Osteocyte (in vitro differentiated cells): ENCODE measurements around the gene ERMARD. TPM values are rescaled to one million over a fixed set of nuclear protein-coding genes. Genes with fewer than 3 reads are reported as not detected.
"Not testable (repeated sequence)": the region's sequence is repeated elsewhere in the genome, so short reads cannot be mapped to it uniquely, and the experiment has no call there.

Source experiments
- DNase-seq: peaks from one replicate; pipeline ENCODE4 v3.0.0; 2021; ENCODE audit warnings: mixed read lengths; ENCODE audit not compliant: unreplicated experiment; ENCODE audit errors: extremely low spot score
- H3K27ac Mint-ChIP-seq: one replicate; pipeline ENCODE4 v1.8.0; 2021; ENCODE audit warnings: mild to moderate bottlenecking, mixed read lengths; ENCODE audit not compliant: unreplicated experiment
- H3K27me3 Mint-ChIP-seq: one replicate; pipeline ENCODE4 v1.8.0; 2021; ENCODE audit warnings: mixed read lengths; ENCODE audit not compliant: unreplicated experiment
- H3K36me3 Mint-ChIP-seq: one replicate; pipeline ENCODE4 v1.8.0; 2021; ENCODE audit warnings: mixed read lengths; ENCODE audit not compliant: unreplicated experiment
- H3K4me1 Mint-ChIP-seq: one replicate; pipeline ENCODE4 v1.8.0; 2021; ENCODE audit warnings: mixed read lengths; ENCODE audit not compliant: unreplicated experiment
- H3K4me3 Mint-ChIP-seq: one replicate; pipeline ENCODE4 v1.8.0; 2021; ENCODE audit warnings: mild to moderate bottlenecking, moderate library complexity, mixed read lengths; ENCODE audit not compliant: unreplicated experiment
- H3K9me3 Mint-ChIP-seq: one replicate; pipeline ENCODE4 v1.8.0; 2021; ENCODE audit warnings: mixed read lengths; ENCODE audit not compliant: unreplicated experiment
- total RNA-seq: library from RNA; stranded (reverse); gene quantifications from 2 replicates; pipeline ENCODE4 v1.2.1, GENCODE V29; 2021
- TF ChIP-seq, protein P1 (sequence below): fragments of 200-600 bp; sonication (generic); IDR thresholded peaks from 2 replicates; pipeline ENCODE4 v1.5.0; 2021; ENCODE audit warnings: antibody characterized with exemption, mild to moderate bottlenecking, moderate library complexity

ERMARD gene
- total RNA-seq, 1 donor from 2014 or later, result 34.6 TPM

DNA sequence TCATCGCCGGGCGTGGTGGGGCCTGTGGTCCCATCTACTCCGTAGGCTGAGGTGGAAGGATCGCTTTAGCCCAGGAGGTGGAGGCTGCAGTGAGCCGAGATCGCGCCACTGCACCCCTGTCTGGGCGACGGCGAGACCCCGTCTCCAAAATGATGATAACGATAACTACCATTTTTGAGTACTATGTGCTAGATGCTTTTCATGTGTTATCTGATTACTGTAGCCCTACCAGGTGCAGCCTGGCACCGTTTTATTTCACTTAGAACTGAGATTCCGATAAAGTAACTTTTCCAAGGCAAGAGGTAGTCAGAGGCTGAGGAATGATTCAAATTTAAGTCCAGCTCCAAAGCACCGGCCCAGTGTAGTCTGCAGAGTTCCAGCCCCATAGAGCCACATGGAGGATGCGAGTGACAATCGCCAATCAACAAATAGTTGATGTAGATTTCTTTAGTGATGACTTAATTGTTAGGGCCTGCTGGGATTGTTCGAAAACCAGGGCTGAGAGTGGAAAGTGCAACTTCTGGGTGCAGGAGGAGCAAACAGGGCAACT, 727 bp downstream of the ERMARD start:
- H3K4me3 Mint-ChIP-seq, result peak overlapping the region; percentile 99
- peak overlapping the region; percentile 94 for H3K27ac Mint-ChIP-seq
- peaks cover 6% of the 10 kb centered on the region for H3K36me3 Mint-ChIP-seq
- no peak for DNase-seq
- TF ChIP-seq, protein P1, sequence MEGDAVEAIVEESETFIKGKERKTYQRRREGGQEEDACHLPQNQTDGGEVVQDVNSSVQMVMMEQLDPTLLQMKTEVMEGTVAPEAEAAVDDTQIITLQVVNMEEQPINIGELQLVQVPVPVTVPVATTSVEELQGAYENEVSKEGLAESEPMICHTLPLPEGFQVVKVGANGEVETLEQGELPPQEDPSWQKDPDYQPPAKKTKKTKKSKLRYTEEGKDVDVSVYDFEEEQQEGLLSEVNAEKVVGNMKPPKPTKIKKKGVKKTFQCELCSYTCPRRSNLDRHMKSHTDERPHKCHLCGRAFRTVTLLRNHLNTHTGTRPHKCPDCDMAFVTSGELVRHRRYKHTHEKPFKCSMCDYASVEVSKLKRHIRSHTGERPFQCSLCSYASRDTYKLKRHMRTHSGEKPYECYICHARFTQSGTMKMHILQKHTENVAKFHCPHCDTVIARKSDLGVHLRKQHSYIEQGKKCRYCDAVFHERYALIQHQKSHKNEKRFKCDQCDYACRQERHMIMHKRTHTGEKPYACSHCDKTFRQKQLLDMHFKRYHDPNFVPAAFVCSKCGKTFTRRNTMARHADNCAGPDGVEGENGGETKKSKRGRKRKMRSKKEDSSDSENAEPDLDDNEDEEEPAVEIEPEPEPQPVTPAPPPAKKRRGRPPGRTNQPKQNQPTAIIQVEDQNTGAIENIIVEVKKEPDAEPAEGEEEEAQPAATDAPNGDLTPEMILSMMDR, result no peak
- H3K9me3 Mint-ChIP-seq, result peaks cover 4% of the 10 kb centered on the region
- H3K4me1 Mint-ChIP-seq, result peaks cover 31% of the 10 kb centered on the region
- no peaks in the 10 kb centered on the region for H3K27me3 Mint-ChIP-seq

DNA sequence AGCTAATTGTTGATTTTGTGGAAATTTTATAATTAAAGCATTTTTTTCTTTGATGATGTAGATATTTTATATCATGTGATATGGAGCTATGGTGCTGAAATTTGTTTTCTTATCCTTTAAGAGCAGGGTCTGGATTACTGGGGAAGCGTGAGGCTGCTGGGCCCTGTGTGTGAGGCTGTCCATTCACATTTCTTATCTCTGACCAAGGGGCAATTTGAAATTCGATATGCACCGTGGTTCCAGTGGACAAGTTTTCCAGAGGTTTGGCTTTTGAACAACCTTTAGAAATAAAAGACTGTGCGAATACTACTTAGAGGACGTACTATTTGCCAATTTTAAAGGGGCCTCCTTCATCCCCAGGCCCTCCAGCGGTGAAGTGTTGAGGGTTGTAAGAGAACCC, 3.7 kb downstream of the ERMARD start:
- Mint-ChIP-seq H3K4me3 (no peak overlapping the region), H3K36me3 (peaks cover 30% of the 10 kb centered on the region), H3K4me1 (peaks cover 27% of the 10 kb centered on the region), H3K27me3 (no peaks in the 10 kb centered on the region), H3K27ac (no peak overlapping the region), H3K9me3 (no peaks in the 10 kb centered on the region)
- TF ChIP-seq, protein P1, result no peak
- no peak for DNase-seq

DNA sequence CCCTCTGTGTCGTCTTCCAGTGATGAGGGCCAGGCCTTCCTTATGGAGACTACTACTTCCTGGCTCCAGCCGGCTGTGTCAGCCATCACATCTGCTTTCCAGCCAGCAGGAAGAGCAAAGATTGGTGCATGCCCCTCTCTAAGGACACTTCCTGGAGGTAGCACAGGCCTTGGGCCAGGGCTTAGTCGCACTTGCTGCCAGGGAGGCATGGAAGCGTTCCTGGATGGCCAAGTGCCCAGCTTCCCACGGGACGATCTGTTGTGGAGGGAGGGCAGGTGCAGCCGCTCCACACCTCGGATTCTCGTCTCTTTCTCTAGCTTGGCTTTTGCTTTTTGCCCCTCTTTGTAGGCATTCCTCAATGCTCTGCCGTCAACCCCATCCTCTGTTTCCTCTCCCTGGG, 11.9 kb downstream of the ERMARD start:
- Mint-ChIP-seq H3K36me3 (peaks cover 60% of the 10 kb centered on the region), H3K27ac (no peak overlapping the region)
- TF ChIP-seq, protein P1, result no peak

DNA sequence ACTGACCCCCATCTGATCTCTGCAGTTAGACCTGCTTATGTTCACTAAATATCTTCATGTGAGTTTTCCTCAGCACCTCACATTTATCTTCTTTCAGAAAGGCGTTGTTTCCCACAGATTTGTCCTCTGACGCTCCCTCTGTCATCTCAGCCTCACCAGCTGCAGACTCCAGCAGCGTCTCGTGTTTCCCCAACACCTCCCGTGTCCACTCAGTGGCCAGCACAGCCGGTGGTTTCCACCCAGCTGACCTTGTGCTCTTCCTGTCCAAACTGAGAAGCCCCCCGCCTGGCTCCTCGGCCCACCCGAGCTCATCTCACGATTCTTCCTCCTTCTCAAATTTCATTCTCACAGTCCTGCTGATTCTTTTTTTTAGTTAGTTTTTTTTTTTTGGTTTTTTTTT, 12.5 kb downstream of the ERMARD start:
- Mint-ChIP-seq H3K9me3 (no peaks in the 10 kb centered on the region), H3K27me3 (no peaks in the 10 kb centered on the region), H3K4me3 (no peak overlapping the region), H3K36me3 (peaks cover 57% of the 10 kb centered on the region), H3K4me1 (peaks cover 18% of the 10 kb centered on the region), H3K27ac (peak overlapping the region; percentile 58)
- no peak for DNase-seq
- TF ChIP-seq, protein P1, result no peak

More for the DNA sequence above, 11.9 kb downstream of the ERMARD start:
- no peaks in the 10 kb centered on the region for H3K27me3 Mint-ChIP-seq
- no peaks in the 10 kb centered on the region for H3K9me3 Mint-ChIP-seq
- DNase-seq, result no peak
- no peak overlapping the region for H3K4me3 Mint-ChIP-seq
- peaks cover 18% of the 10 kb centered on the region for H3K4me1 Mint-ChIP-seq

DNA sequence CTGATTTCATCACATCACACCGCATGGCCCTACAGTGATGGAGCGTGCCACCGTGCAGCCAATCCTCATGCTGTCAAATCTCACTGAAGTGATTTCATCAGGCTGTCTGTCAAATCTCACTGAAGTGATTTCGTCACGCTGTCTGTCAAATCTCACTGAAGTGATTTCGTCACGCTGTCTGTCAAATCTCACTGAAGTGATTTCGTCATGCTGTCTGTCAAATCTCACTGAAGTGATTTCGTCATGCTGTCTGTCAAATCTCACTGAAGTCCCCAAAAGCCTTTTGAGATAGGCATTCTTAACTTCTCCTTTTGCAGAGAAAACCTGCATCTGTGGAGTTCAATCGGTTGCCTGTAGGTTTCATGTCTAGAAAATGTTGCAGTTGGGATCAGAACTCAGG, 14.4 kb downstream of the ERMARD start:
- H3K27ac Mint-ChIP-seq, H3K4me3 Mint-ChIP-seq, H3K9me3 Mint-ChIP-seq, H3K27me3 Mint-ChIP-seq, DNase-seq: not testable (repeated sequence)
- H3K36me3 Mint-ChIP-seq, result peaks cover 53% of the 10 kb centered on the region
- peaks cover 18% of the 10 kb centered on the region for H3K4me1 Mint-ChIP-seq

DNA sequence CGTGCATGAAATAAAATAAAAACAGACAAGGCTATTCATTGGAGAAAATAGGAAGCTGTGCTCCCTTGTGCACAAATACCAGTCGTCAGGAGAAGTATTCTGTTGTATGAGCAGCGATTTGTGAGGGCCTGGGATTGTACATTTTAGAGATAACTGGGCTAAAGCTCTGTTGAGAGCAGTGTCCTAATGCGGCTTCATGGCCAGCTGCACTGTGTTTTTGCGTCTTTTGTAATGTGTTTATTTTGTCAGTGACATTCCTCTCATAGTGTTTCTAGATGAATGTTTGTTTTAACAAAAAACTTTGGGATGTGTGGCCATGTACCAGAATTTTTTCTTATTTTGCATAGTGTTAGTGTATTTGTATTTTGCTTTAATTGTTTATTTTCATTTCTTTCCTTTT, 14.8 kb downstream of the ERMARD start:
- no peaks in the 10 kb centered on the region for H3K27me3 Mint-ChIP-seq
- TF ChIP-seq, protein P1, result no peak
- H3K36me3 Mint-ChIP-seq, result peaks cover 48% of the 10 kb centered on the region
- DNase-seq, result no peak
- H3K4me3 Mint-ChIP-seq, result no peak overlapping the region
- no peaks in the 10 kb centered on the region for H3K9me3 Mint-ChIP-seq
- no peak overlapping the region for H3K27ac Mint-ChIP-seq
- H3K4me1 Mint-ChIP-seq, result peaks cover 18% of the 10 kb centered on the region
